WTC11 (cell line): ENCODE results near the gene PDE8B. TPM values are rescaled to one million over a fixed set of nuclear protein-coding genes. Genes with fewer than 3 reads are reported as not detected.

Experiments used
- ATAC-seq: fragments of 200-7000 bp; cut with Tn5 transposase; 2 replicates; pipeline ENCODE4 v1.10.0; 2021; ENCODE audit warnings: mild to moderate bottlenecking, moderate library complexity
- CTCF ChIA-PET: fragments of 300-600 bp; sonication (Branson Sonifier 250); formaldehyde crosslinking; loops from one replicate; lab custom pipeline; 2021; ENCODE audit warnings: antibody characterized with exemption; lab: Charles Lee
- POLR2A ChIA-PET: fragments of 350-600 bp; sonication (Branson Sonifier 250); formaldehyde crosslinking; loops from one replicate; lab custom pipeline; 2021; ENCODE audit warnings: antibody characterized with exemption; lab: Charles Lee
- DNase-seq: peaks from one replicate; pipeline ENCODE4 v3.0.0; 2021; ENCODE audit warnings: low spot score
- H3K27ac Mint-ChIP-seq: 2 replicates; pipeline ENCODE4 v1.8.0; 2021; ENCODE audit warnings: mixed read lengths
- H3K27me3 Mint-ChIP-seq: 2 replicates; pipeline ENCODE4 v1.8.0; 2021; ENCODE audit warnings: low read depth, mild to moderate bottlenecking, moderate library complexity, mixed read lengths
- H3K36me3 Mint-ChIP-seq: 2 replicates; pipeline ENCODE4 v1.8.0; 2021; ENCODE audit warnings: mixed read lengths
- H3K4me1 Mint-ChIP-seq: 2 replicates; pipeline ENCODE4 v1.8.0; 2022; ENCODE audit warnings: mixed read lengths
- H3K4me3 Mint-ChIP-seq: 2 replicates; pipeline ENCODE4 v1.8.0; 2021; ENCODE audit warnings: mild to moderate bottlenecking, moderate library complexity, mixed read lengths
- H3K9me3 Mint-ChIP-seq: 2 replicates; pipeline ENCODE4 v1.8.0; 2021; ENCODE audit warnings: mixed read lengths
- CBFB ChIP-seq: sonication (generic); formaldehyde crosslinking; IDR thresholded peaks from 2 replicates; pipeline ENCODE4 v1.8.1; 2022; ENCODE audit warnings: mild to moderate bottlenecking, low read depth, missing genetic modification reagents
- ELF4 ChIP-seq: sonication (generic); formaldehyde crosslinking; IDR thresholded peaks from 2 replicates; pipeline ENCODE4 v1.8.1; 2022; ENCODE audit warnings: low read depth, mild to moderate bottlenecking, moderate library complexity, missing genetic modification reagents
- ESRRA ChIP-seq: sonication (generic); formaldehyde crosslinking; IDR thresholded peaks from 2 replicates; pipeline ENCODE4 v1.8.1; 2022; ENCODE audit warnings: mild to moderate bottlenecking, missing genetic modification reagents, borderline replicate concordance
- FOXK1 ChIP-seq: sonication (generic); formaldehyde crosslinking; IDR thresholded peaks from 2 replicates; pipeline ENCODE4 v1.8.0; 2022; ENCODE audit warnings: mild to moderate bottlenecking, moderate library complexity, missing genetic modification reagents
- MYBL2 ChIP-seq: sonication (generic); formaldehyde crosslinking; IDR thresholded peaks from 2 replicates; pipeline ENCODE4 v1.8.1; 2023; ENCODE audit warnings: mild to moderate bottlenecking, moderate library complexity, missing genetic modification reagents
- NR1H2 ChIP-seq: sonication (generic); formaldehyde crosslinking; IDR thresholded peaks from 2 replicates; pipeline ENCODE4 v1.9.0; 2021; ENCODE audit warnings: mild to moderate bottlenecking, moderate library complexity, missing genetic modification reagents
- NR2C2 ChIP-seq: sonication (generic); formaldehyde crosslinking; IDR thresholded peaks from 2 replicates; pipeline ENCODE4 v1.8.0; 2022; ENCODE audit warnings: mild to moderate bottlenecking, missing genetic modification reagents
- RORB ChIP-seq: fragments of 250-450 bp; sonication (Bioruptor Pico); IDR thresholded peaks from 2 replicates; pipeline ENCODE4 v1.9.0; 2021; ENCODE audit warnings: mild to moderate bottlenecking
- SMAD3 ChIP-seq: sonication (generic); formaldehyde crosslinking; IDR thresholded peaks from 2 replicates; pipeline ENCODE4 v1.8.0; 2022; ENCODE audit warnings: missing genetic modification reagents, mild to moderate bottlenecking, borderline replicate concordance
- SOX15 ChIP-seq: fragments of 250-450 bp; sonication (Bioruptor Pico); IDR thresholded peaks from 2 replicates; pipeline ENCODE4 v1.9.0; 2021; ENCODE audit warnings: mild to moderate bottlenecking
- ZNF263 ChIP-seq: sonication (generic); formaldehyde crosslinking; IDR thresholded peaks from 2 replicates; pipeline ENCODE4 v1.8.1; 2022; ENCODE audit warnings: low read depth, mild to moderate bottlenecking, moderate library complexity, missing genetic modification reagents
- total RNA-seq: library from RNA; stranded (reverse); gene quantifications from 3 replicates; pipeline ENCODE4 v1.2.3, GENCODE V29; 2021
- TF ChIP-seq, protein P1 (sequence below): fragments of 250-450 bp; sonication (Bioruptor Pico); IDR thresholded peaks from 2 replicates; pipeline ENCODE4 v2.1.2; 2022; ENCODE audit warnings: mild to moderate bottlenecking, moderate library complexity
- TF ChIP-seq, protein P2 (sequence below): fragments of 250-450 bp; sonication (Bioruptor Pico); IDR thresholded peaks from 2 replicates; pipeline ENCODE4 v1.8.0; 2021; ENCODE audit warnings: mild to moderate bottlenecking
- TF ChIP-seq, protein P3 (sequence below): sonication (generic); formaldehyde crosslinking; IDR thresholded peaks from 2 replicates; pipeline ENCODE4 v1.8.0; 2022; ENCODE audit warnings: mild to moderate bottlenecking, missing genetic modification reagents
- TF ChIP-seq, protein P4 (sequence below): sonication (generic); formaldehyde crosslinking; IDR thresholded peaks from 2 replicates; pipeline ENCODE4 v1.8.0; 2023; ENCODE audit warnings: missing genetic modification reagents
- TF ChIP-seq, protein P5 (sequence below): sonication (generic); formaldehyde crosslinking; IDR thresholded peaks from 2 replicates; pipeline ENCODE4 v1.8.1; 2022; ENCODE audit warnings: low read depth, mild to moderate bottlenecking, moderate library complexity, missing genetic modification reagents, borderline replicate concordance
- TF ChIP-seq, protein P6 (sequence below): fragments of 250-450 bp; sonication (Bioruptor Pico); IDR thresholded peaks from 2 replicates; pipeline ENCODE4 v1.9.0; 2021; ENCODE audit warnings: moderate library complexity, mild to moderate bottlenecking, inconsistent platforms, borderline replicate concordance

Gene PDE8B
- total RNA-seq, 1 experiment from 2014 or later: 0.31 TPM

DNA sequence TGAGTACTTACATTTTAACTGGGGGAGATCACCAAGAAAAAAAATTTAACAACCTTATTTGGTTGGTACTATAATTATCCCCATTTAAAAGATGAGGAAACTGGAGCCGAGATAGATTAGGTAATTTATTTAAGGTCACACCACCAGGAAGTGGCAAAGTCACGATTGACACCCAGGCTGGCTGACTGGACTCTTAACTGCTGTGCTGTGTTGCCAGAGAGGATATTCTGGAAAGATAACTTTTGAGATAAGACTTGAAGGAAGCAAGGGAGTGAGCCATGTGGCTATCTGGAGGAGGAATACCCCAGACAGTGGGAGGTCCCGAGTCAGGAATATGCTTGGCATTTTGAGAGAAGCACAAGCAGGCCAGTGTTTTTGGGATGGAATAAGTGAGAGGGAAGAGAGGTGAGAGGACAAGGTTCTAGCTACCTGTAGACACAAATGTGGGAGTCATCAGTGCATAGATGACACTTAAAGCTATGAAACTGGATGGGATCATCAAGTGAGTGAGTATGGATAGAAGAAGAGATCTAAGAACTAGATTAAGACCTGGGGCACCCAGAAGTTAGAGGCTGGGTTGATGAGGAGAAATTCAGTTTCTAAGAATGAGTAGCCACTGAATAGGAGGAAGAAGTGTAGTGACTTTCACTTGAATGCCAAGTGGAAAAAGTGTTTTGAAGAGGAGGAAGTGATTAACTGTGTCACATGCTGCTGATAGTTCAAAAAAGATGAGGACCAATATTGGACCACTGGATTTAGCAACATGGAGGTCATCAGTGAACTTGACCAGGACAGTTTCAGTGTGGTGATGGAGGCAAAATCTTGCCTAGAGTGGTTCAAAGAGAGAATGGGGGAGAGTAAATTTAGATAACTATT is 25.6 kb downstream of the PDE8B start:
- H3K9me3 Mint-ChIP-seq: no peaks in the 10 kb centered on the region
- H3K36me3 Mint-ChIP-seq: no peaks in the 10 kb centered on the region
- H3K4me3 Mint-ChIP-seq: no peak overlapping the region
- ATAC-seq (no peak), DNase-seq (no peak)
- TF ChIP-seq ELF4 (CRISPR knock-in tag) (no peak), FOXK1 (CRISPR knock-in tag) (no peak), SOX15 (CRISPR knock-in tag) (no peak), ZNF263 (no peak), SMAD3 (CRISPR knock-in tag) (no peak), RORB (no peak), CBFB (CRISPR knock-in tag) (no peak), ESRRA (no peak), MYBL2 (CRISPR knock-in tag) (no peak), NR1H2 (no peak)
- TF ChIP-seq, protein P1, sequence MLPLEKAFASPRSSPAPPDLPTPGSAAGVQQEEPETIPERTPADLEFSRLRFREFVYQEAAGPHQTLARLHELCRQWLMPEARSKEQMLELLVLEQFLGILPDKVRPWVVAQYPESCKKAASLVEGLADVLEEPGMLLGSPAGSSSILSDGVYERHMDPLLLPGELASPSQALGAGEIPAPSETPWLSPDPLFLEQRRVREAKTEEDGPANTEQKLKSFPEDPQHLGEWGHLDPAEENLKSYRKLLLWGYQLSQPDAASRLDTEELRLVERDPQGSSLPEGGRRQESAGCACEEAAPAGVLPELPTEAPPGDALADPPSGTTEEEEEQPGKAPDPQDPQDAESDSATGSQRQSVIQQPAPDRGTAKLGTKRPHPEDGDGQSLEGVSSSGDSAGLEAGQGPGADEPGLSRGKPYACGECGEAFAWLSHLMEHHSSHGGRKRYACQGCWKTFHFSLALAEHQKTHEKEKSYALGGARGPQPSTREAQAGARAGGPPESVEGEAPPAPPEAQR (CRISPR knock-in tag): no peak
- TF ChIP-seq, protein P2, sequence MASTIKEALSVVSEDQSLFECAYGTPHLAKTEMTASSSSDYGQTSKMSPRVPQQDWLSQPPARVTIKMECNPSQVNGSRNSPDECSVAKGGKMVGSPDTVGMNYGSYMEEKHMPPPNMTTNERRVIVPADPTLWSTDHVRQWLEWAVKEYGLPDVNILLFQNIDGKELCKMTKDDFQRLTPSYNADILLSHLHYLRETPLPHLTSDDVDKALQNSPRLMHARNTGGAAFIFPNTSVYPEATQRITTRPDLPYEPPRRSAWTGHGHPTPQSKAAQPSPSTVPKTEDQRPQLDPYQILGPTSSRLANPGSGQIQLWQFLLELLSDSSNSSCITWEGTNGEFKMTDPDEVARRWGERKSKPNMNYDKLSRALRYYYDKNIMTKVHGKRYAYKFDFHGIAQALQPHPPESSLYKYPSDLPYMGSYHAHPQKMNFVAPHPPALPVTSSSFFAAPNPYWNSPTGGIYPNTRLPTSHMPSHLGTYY (CRISPR knock-in tag): no peak
- TF ChIP-seq, protein P3, sequence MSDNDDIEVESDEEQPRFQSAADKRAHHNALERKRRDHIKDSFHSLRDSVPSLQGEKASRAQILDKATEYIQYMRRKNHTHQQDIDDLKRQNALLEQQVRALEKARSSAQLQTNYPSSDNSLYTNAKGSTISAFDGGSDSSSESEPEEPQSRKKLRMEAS (CRISPR knock-in tag): no peak
- TF ChIP-seq, protein P4, sequence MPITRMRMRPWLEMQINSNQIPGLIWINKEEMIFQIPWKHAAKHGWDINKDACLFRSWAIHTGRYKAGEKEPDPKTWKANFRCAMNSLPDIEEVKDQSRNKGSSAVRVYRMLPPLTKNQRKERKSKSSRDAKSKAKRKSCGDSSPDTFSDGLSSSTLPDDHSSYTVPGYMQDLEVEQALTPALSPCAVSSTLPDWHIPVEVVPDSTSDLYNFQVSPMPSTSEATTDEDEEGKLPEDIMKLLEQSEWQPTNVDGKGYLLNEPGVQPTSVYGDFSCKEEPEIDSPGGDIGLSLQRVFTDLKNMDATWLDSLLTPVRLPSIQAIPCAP: no peak
- H3K4me1 Mint-ChIP-seq: no peaks in the 10 kb centered on the region
- ChIA-PET CTCF (no interaction called here), POLR2A (no interaction called here)
- H3K27me3 Mint-ChIP-seq: no peaks in the 10 kb centered on the region
- no peak overlapping the region for H3K27ac Mint-ChIP-seq

DNA sequence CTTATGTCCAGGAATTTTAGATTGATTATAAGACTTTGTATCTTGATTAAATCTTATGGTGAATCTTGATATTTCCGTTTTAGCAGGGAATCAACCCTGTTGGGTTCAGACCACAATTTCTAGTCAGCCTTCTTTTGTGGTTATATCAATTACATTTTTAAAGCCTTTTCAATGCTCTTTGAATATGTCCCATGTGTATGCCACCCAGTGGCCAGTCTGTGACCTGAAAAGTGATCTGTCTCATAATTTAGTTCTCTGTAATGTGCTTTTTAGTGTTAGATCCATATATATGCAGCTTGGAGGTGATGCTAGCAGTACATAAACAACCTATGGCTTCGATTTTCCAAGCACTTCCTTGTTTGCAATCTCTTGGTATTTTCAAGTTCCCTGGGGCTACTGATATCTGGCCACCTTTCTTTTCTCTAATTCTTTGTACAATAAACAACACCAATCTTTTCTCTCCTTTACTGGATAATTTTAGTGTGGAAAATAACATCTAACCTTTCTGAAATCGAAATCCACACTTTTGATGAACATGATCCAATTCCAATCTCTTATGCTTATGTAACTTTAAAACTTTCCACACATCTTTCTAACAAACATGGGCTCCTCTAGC is 28.8 kb downstream of the PDE8B start:
- H3K27ac Mint-ChIP-seq: no peak overlapping the region
- DNase-seq (no peak), ATAC-seq (no peak)
- ChIA-PET POLR2A (interaction anchor here (0.6 kb wide), 1 partner anchor 1404 kb away, joined by 3 read pairs; no protein-coding TSS in a partner anchor), CTCF (interaction anchor here (0.8 kb wide), 1 partner anchor 94 kb away, joined by 3 read pairs; no protein-coding TSS in a partner anchor)
- no peak overlapping the region for H3K4me3 Mint-ChIP-seq
- no peaks in the 10 kb centered on the region for H3K9me3 Mint-ChIP-seq
- peaks cover 5% of the 10 kb centered on the region for H3K4me1 Mint-ChIP-seq
- no peaks in the 10 kb centered on the region for H3K36me3 Mint-ChIP-seq
- no peaks in the 10 kb centered on the region for H3K27me3 Mint-ChIP-seq
- TF ChIP-seq, protein P5, sequence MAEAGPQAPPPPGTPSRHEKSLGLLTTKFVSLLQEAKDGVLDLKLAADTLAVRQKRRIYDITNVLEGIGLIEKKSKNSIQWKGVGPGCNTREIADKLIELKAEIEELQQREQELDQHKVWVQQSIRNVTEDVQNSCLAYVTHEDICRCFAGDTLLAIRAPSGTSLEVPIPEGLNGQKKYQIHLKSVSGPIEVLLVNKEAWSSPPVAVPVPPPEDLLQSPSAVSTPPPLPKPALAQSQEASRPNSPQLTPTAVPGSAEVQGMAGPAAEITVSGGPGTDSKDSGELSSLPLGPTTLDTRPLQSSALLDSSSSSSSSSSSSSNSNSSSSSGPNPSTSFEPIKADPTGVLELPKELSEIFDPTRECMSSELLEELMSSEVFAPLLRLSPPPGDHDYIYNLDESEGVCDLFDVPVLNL (CRISPR knock-in tag): no peak
- no peak for TF ChIP-seq NR2C2 (CRISPR knock-in tag)
- TF ChIP-seq, protein P6, sequence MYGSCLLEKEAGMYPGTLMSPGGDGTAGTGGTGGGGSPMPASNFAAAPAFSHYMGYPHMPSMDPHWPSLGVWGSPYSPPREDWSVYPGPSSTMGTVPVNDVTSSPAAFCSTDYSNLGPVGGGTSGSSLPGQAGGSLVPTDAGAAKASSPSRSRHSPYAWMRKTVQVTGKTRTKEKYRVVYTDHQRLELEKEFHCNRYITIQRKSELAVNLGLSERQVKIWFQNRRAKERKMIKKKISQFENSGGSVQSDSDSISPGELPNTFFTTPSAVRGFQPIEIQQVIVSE (CRISPR knock-in tag): no peak
- TF ChIP-seq, all 79 proteins: peak for 0
